ENCODE data around the gene COL13A1.
A peak's percentile ranks its signal among the peaks of the same experiment; 100 is the strongest.

COL13A1 gene

DNA sequence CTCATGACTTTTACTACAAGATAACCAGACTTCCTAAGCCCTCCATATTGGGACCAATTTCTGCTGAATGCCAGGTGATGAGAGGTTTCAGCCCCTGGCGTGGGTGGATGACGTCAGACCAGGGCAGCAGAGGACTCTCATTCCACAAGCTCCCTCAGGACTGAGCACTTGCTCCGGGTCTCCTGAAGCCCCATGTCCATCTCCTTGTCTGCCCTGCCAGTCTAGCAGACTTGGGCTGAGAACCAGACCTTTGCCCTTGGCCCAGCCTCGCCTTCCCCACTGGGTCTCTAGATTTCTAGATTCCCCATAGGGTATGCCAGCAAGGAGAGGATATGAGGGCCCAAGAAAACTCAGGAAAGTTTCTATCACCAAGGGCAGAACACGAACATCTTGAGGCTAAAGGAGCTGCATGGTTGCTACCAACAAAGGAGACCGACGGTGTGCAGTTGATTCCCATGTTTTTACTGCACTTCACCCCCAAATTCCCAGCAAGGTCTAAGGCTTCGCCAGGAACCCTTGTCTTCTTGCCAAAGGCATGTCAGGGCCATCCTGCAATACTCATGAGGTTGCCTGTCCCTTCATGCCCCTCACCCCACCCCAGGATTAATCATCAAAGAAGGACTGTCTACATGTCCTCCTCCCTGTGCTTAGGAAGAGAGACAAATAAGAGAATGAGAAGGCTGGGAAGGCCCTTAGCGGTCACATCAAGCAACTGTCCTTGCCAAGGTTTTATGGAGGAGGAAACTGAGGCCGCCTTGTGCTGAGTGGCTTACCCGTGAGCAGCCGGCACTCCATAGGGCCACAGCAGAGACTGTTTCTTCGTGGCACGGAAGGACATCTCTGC is 154.4 kb downstream of the COL13A1 start:
- DNase-seq, result no peak

DNA sequence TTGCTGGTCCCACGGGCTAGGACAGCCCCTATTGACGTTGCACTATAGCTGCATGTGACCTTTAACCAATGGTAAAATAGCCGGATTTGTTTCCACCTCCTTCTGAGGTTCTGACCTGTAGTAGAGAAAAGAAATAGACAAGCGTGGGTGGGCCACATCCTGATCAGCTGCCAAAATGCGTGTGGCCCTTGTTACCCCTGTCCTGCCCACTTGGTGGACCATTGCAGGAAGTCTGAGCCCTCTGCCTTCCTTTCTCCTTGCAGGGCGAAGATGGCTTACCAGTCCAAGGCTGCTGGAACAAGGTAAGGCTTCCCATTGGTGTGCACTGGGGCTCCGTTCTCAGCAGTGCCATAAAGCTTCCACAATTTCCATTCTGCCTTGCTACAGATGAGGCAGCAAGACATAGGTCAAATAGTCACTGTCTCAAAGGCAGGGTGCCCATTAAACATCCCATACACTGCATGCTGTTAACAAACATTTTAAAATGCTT is 155.1 kb downstream of the COL13A1 start:
- no peak for DNase-seq

DNA sequence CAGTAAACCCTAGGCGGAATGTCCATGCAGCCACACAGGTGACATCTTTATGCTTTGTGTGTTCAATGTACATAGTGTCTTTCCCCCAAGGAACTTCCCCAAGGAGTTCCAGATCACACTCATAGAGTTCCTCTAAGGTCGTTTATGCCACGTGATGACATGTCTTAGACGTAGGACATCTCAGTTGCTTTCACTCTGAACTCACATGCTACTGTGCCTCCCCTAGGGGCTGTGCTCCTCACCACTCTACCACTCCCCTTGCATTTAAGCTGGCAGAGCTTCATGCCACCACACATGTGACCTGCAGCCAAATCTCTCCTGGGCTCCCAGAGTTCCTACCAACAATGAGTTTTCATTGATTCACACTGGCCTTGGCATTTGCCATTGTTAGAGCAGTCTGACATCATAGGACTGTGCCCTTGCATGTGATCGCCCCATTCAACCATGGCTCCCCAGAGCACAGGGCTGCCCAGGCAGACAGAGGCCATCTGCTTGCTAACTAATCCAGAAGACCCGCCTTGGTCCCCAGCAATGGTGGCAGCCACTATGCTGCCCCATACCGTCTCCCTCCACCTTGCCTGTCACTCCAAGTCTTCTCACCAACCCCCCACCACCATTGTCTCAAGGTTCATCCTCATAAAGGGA is 155.7 kb downstream of the COL13A1 start:
- DNase-seq, result no peak

DNA sequence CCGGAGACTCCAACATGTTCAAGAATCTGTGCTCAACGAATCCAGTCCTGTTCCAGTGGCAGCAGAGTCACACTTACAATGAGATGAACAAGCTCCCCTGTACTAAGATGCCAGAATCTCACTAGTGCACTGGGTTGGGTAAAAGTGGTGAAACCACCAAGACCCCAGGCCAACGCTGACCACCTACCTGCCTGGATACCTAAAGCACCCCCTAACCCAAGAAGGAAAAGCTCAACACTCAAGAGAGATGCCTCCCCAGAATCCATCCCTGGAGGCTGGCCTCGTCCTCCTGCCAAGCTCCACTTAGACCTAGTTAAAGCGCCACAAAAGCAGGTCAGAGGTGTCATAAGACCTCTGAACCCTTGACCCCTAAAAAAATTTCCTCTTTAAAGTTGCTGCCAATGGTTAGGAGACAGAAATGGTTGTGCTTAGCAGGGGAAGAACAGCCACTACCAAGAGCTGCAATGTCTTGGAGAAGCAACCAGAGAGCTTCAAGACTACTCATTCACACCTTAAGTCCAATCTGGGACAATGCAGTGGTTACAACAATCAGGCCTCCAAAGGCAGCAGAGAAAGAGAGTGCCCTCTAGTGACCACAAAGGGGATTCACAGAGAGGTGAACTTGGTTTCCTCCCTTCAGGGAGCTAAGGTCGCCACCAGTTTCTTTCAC is 156.3 kb downstream of the COL13A1 start:
- no peak for DNase-seq

DNA sequence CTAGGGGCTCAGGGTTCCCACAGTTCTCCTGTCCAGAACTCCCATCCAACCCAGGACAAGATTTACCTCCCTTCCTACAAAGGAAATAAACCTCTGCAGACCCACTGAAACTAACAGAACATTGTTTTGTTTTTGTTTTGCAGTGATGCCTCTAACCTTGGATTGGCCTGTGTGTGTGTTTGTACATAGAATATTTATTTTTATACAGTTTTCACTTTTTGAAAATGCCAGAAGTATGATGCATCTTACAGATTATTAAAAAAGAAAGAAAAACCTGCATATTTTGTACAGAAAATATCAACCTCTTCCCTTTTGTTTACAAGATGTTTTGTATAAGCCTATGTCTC is 156.8 kb downstream of the COL13A1 start:
- no peak for DNase-seq

DNA sequence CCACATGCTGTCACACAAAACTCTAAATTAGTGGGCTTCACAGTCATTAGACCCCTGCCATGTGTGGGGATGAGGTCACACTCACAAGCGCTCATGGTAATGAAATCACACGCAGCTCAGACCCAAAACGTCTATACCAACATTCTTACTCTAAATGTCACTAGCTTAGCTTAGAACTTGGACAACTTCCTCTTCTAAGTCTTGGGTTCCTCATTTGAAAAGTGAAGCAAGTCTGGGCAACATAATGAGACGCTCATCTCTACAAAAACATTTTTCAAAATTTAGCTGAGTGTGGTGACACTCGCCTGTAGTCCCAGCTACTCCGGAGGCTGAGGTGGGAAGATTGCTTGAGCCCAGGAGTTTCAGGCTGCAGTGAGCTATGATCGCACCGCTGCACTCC is 158.2 kb downstream of the COL13A1 start:
- no peak for DNase-seq

DNA sequence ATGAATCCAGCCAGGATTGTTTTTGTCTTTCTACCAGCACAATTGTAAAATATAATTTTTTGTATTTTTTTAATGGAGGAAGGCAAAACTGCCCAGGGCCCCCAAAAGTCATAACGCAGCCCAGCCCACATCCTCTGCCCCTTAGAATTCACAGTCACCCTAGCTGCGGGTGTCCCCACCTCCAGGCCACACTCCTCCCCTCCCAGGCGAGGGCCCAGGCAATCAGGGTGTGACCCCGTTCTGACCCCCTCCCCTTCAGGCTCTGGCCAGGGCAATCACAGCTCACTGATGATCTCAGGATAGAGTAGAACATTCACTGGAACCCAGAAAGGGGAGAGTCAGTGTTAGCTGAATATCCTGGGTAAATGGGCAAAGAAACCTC is 158.9 kb downstream of the COL13A1 start:
- DNase-seq, result no peak

DNA sequence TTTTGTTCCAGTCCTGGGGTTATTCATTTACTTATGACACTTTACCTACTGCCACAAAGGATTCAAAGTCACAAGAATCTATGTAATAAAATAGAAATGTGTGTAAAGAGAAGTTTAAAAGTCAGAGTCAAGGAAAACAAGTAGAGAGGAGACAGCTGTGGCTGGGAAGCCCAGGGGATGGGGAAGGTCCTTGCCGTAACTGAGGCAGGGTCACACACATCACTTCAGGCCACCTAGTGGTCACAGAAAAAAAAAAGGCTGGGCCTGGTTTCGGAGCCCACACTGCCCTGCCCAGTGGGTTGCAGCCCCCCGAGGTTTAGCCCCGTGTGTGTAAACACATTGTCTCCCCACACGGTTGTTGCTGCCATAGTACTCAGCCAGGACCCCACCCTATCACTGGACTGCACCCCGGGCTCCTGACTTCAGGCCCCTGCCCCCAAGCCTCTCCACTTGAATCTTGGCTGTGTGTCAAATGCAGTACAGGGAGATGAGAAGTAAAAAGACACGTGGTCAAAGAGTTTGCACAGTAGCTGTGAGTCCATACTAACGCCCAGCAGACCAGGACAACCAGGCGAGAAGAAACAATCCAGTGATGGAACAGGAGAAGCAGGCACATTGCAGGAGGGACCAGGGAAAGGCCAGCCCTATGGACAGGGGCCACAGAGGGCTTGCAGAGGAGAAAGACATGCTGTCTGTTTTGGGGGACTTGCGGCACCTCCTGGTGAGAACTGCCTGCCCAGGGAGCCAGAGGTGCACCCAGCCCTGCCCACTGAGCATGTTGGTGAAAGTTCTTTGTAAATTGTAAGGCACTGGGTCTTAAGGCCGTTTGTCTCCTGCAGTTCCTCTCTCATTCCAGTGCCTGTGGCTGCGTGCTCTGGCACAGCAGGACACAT is 159.5 kb downstream of the COL13A1 start:
- no peak for DNase-seq

DNA sequence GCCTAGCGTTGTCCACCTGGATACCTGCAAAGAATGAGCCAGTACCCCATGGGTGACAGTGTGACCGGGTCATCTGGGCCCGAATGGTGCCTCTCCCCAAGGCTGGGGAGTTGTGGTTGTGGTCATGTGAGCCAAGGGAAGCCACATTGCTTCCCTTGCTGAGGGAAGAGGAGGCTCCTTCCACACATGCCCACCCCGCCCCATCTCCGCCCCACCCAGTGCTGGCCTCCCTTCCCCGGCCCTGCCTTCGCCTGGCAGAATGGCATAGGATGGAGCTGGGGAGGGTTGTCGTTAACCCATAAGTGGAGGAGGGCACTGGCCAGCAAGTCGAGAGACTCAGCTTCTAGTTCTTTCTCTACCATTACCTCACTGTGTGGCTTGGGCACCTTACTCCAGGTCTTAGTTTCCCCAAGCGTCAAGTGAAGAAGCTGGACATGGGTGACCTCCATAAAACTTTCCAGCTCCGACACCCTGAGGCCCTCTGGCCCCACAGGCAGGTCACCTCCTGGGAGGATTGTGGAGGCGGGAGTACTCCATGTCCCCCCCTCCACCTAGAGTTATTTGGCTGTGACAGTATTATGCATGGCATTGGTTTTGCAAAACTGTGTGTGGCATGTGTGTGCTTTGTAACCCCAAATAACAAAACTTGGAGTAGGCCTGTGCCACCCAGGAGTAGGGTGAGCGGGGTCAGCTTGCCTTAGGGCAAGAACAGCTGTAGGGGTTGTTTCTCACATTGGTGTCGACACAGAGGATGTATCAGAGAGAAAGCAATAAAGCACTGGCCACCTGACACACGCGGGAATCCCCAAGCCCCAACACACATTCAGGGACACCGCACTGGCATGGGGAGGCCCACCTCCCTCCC is 160.4 kb downstream of the COL13A1 start:
- no peak for DNase-seq

DNA sequence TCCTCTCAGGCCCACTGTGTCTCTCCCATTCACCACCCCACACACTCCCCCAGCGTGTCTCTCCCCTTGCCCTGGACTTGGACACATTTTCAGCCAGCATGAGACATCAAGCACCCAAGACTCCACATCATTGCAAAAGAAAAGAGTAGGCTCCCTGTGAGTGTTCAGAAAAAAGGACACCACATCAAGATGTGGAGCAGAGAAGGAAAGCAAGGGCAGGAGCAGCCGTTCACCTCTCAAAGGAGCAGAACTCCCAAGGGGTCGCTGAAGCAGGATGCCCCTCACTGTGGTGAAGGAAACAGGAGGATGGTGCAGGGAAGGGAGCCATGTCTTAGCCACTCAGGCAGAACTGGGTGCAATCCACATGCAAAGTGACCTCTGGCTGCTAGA is 161.0 kb downstream of the COL13A1 start:
- DNase-seq, result no peak

DNA sequence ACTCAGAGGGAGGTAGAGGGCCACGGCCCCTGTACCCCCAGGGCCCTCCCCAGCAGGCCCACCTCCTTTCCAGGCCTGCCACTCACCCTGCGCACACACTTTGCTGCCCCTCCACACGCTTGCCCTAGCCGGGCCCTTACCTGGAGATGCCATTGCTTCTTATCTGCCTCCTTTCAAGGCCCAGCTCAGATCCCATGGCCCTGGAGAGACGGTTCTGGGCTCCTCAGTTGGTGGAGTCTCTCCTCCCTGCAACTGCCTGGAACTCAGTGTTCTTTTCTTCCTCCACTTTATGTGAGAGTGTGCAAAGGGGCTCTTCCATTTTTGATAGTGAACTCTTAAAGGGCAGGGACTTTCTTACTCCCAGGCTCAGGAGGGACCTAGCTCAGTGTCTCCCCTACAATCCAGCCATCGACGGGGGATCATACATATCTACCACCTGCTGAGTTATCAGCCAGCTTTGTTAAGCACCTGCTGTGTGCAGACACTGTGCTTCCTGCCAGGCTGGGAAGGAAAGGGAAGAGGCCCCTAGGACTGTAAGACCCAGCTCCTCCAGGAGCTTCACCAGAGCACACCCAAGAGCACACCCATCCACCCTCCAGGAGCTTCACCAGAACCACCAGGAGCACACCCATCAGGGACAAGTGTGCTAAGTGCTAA is 161.6 kb downstream of the COL13A1 start:
- DNase-seq, result no peak

DNA sequence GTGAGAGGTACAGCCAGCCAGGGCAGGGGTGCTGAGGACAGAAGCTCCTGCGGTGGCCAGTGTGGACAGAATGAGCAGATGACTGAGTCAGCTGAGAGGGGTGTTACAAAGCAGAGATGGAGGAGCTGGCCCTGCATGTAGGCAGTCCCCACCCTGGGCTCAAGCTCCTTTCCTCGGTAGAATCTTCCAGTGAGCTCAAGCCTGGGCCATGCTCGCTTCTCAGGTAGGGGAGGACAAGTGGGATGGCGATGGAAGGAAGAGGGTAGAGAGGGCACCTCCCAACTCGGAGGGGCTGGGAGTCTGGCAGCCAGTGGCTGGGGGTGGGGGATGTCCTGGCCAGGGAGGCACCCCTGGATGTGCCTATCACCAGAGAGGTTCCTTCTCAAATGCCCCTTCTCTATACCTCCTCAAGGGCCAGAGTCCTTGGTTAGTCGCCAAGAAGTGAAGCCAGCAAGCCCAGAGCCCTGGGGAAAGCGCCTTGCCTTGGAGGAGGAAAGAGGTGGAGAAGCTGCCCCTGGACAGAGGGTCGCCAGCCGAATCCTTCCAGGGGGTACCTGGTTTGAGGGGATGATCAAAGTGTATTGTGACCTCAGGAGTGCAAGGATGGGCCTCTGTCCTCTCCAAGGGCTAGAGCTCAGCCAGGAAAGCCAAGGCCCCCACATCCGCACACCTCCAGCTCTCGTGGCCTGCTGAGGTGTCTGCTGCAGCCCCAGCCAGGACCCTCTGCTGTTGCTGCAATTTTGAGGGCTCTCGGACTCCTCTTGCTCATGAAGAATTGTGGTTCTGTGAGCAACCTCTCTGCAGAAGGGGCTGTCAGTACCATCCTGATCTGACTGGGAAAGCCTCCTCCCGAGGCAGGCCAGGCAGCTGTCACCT is 162.4 kb downstream of the COL13A1 start:
- no peak for DNase-seq

DNA sequence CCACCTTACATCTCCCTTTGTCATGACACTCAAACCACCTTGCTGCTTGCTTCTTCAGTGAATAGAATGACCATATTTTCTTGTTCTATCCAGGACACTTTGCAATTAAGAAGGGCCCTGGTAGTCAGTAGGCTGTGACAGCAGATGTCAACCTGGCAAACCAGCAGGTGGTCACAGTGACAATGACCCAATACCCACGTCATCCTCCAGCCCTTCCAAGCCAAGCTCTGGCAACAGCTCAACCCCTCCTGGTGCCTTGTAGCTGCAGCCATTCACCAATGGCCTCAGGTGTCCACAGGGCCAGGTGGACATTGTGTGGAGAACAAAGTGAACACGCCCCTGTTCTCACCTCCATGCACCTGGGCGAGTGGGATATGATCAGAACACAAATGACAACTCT is 163.4 kb downstream of the COL13A1 start:
- DNase-seq, result no peak

DNA sequence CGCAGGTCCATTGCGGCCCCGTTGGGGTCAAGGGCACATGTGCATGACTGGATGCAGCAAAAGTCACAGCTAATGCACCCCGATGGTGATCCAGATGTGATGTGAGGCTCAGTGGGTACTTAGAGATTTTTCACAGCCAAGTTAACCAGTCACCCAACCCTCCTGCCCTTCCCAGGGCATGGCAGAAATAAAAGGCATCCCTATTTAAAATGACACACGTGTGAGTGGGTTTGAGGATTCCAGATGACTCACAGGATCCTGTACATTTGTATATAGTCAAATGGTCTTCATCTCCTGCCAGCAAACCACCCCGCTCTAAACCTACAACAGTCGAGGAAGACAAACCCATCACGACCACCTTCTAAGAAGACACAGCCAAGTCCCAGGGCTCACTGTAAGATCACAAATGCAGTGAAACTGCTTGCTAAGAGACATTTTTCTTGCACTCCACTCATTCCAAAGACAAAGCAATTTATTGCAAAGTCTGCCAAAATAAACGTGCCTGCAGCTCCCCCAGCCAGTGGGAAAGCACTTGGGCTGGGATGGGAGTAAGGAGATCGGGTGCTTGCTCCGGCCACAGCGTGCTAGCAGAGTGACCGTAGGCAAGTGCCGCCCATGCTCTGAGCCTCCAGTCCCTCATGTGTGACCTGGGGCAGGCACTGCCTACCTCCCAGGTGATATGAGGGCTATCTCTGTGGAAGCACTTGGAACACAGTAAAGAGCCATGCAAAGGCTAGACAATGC is 164.4 kb downstream of the COL13A1 start:
- DNase-seq, result no peak

DNA sequence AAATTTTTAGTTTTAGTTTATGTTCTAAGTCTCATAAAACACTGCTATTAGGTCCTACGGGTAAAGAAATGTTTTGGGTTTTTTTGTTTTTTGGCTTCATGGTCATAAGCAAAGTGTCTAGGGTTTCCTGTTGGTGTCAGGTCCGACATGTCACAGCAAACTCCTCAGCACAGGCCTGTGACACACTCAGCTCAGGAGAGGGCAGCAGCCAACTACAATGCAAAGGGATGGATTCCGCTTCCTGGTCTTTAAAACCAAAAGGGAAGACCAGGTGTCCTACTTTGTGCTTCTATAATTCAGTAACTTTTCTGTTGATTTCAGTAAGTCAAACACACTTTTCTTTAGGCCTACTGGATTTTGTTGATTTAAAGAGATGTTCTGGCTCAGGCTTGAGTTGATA is 167.1 kb downstream of the COL13A1 start:
- no peak for DNase-seq

DNA sequence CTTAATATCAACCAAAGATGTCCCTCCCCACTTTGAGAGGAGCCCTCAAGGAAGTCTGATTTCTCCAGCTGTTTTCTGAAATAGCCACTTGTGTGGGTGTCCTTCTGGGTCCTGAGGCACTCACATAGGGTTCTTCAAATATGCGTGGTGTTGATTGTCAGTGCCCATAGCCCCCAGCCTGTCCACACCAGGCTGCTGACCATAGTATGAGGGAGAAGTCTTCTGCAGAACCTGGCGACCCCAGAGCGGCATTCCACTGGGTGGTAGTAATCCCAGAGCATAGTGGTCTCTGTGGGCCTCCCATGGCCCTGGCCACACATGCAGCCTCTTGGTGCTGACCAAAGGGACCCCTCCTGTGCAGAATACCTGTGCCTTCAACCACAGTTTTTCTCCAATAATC is 168.3 kb downstream of the COL13A1 start:
- DNase-seq, result no peak

DNA sequence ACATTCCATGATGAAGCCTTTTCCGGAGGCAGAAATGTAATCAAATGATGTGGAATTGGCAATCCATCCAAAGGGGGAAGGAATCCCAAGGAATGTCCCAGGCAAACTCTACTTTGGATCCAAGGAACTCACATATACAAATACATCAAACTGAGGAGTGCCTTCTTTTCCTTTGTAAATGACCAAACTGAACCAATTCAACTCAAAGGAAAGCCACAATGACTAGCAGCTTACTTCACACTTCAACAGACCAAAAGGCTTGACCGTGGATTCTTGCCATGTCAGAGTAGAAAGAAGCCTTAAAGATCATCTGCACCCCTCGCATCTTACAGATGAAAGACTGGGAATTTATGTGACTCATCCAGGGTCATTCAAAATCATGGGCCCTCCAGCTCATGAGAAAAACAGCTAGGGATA is 171.3 kb downstream of the COL13A1 start:
- DNase-seq, result no peak

DNA sequence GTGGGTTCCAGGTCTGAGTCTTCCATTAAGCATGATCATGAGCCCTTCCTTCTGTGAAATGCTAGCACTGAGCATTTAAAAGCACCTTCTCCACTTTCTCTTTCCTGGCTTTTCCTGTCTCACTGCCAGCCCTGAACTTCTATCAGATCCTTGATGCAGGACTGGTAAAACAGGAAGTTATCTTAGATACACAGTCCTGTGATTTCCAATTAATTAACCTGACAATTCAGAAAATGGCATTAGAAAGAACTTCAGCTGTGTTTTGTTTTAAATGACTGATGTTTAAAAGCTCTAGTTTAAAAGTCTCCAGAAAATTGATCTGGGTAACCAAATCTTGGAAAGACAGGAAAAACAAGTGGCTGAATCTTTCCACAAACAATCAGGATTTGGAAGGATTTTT is 172.0 kb downstream of the COL13A1 start:
- DNase-seq, result no peak

DNA sequence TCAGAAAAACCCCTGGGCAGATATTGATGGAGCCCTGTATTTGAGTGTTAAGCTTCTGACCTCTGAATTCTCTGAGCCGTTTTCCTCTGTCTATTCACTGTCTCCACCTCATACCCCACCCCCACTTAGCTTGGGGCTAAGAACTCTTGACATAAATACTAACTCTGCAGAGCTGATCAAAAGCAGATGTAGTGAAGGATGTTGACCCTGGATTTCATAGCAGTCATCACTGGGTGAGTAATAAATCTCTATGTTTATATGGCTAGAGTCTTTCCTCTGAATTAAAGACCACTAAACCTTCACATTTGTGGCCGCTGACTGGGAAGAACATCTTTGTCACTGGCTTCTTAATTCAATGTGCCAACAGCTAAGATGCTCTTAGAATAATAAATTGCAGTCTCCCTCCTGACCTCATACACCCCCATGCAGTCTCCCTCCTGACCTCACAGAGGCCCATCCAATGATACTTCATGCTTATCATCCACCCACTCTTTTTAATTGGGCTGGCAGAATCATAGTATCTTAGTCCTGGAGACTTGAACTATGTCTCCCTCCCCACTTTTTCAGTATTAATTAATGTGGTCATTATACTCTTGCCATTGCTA is 172.9 kb downstream of the COL13A1 start:
- peak; percentile 81 for DNase-seq
